SU-DHL-6 (cell line): ENCODE data around the gene GSG1.

Experiments
- H2AFZ ChIP-seq: fragments of 200-600 bp; sonication (generic); 2 replicates; pipeline ENCODE4 v1.6.1; 2014; ENCODE audit warnings: low read depth, mild to moderate bottlenecking, moderate library complexity, mixed read lengths, antibody characterized with exemption, low read length; ENCODE audit not compliant: severe bottlenecking
- H3F3A ChIP-seq: fragments of 200-600 bp; shearing (Covaris generic); 2 replicates; pipeline ENCODE4 v1.6.0; 2016; ENCODE audit warnings: antibody characterized with exemption, mild to moderate bottlenecking; ENCODE audit not compliant: insufficient read depth
- H3K27ac ChIP-seq: fragments of 200-600 bp; sonication (generic); 2 replicates; pipeline ENCODE4 v1.5.1; 2016; ENCODE audit warnings: low read depth, mild to moderate bottlenecking, low read length, moderate library complexity, mixed read lengths
- H3K27me3 ChIP-seq: fragments of 200-600 bp; sonication (generic), shearing (Covaris generic); 2 replicates; pipeline ENCODE4 v1.6.0; 2014; ENCODE audit warnings: mild to moderate bottlenecking, low read length
- H3K36me3 ChIP-seq: fragments of 200-600 bp; sonication (generic); 2 replicates; pipeline ENCODE4 v1.6.1; 2014; ENCODE audit warnings: mild to moderate bottlenecking, low read length, mixed read lengths
- H3K4me2 ChIP-seq: fragments of 300-600, 200-600 bp; shearing (Covaris generic), sonication (generic); 2 replicates; pipeline ENCODE4 v1.6.0; 2014; ENCODE audit warnings: low read length, low read depth, mild to moderate bottlenecking; ENCODE audit not compliant: poor library complexity, severe bottlenecking
- H3K4me3 ChIP-seq: fragments of 200-600 bp; sonication (generic); 2 replicates; pipeline ENCODE4 v1.5.1; 2014; ENCODE audit warnings: antibody characterized with exemption, low read length, mild to moderate bottlenecking, mixed read lengths; ENCODE audit not compliant: insufficient read depth, poor library complexity, severe bottlenecking
- H3K79me2 ChIP-seq: fragments of 200-600 bp; sonication (generic); 2 replicates; pipeline ENCODE4 v1.6.1; 2014; ENCODE audit warnings: mild to moderate bottlenecking, low read length, moderate library complexity; ENCODE audit not compliant: insufficient read depth
- H3K9ac ChIP-seq: fragments of 200-600 bp; sonication (generic); 2 replicates; pipeline ENCODE4 v1.7.0; 2014; ENCODE audit warnings: mild to moderate bottlenecking, low read length
- H3K9me2 ChIP-seq: fragments of 200-600 bp; sonication (generic); replicated peaks from 2 replicates; pipeline ENCODE4 v1.6.1; 2014; ENCODE audit warnings: low read length; ENCODE audit not compliant: insufficient read depth
- H3K9me3 ChIP-seq: fragments of 200-600 bp; sonication (generic); 2 replicates; pipeline ENCODE4 v1.6.1; 2014; ENCODE audit warnings: low read length, mixed read lengths; ENCODE audit not compliant: insufficient read depth
- H4K20me1 ChIP-seq: fragments of 200-600 bp; sonication (generic); 2 replicates; pipeline ENCODE4 v1.6.1; 2014; ENCODE audit warnings: low read depth, mild to moderate bottlenecking, antibody characterized with exemption, low read length, moderate library complexity, mixed read lengths
- CTCF ChIP-seq: fragments of 200-600 bp; sonication (generic); IDR thresholded peaks from one replicate; pipeline ENCODE4 v1.5.1; 2017; ENCODE audit warnings: antibody characterized with exemption, mild to moderate bottlenecking, low read length, moderate library complexity; ENCODE audit not compliant: insufficient read depth, poor library complexity, severe bottlenecking
- EZH2phosphoT487 ChIP-seq: fragments of 200-600 bp; sonication (generic), shearing (Covaris generic); conservative IDR thresholded peaks from 2 replicates; pipeline ENCODE4 v1.6.1; 2018; ENCODE audit warnings: mild to moderate bottlenecking, antibody characterized with exemption, low read length, moderate library complexity, mixed read lengths

GSG1 gene

DNA sequence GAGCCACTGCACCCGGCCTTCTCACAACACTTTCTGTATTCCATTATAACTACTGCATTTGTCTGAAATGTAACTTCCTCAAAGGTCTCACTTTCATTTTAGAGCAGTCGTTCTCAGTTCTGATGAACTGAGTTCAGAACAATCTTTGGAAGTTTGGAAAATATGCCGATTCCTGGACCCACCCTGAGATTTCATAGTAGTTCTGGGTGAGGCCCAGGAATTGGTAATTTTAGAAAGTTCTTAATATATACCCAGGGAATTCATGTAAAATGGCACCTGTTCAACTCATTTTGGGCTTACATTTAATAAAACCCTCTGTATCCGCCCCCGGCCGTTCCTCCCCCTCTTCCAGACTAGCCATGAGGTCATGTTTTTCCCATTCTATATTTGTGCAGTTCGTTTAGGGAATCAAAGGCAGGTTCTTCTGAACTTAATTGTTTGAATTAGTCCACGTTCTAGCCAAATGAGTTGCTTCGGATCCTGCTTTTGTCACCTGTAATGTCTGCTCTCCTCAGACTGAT lies 5.9 kb downstream of the GSG1 start:
- no peaks in the 10 kb centered on the region for H3K9me3 ChIP-seq
- TF ChIP-seq CTCF = no peak
- TF ChIP-seq EZH2phosphoT487 = no peak
- no peak overlapping the region for H2AFZ ChIP-seq
- H3F3A ChIP-seq = no peaks in the 10 kb centered on the region
- no peaks in the 10 kb centered on the region for H3K27me3 ChIP-seq
- no peaks in the 10 kb centered on the region for H4K20me1 ChIP-seq
- H3K36me3 ChIP-seq = no peaks in the 10 kb centered on the region
- no peak overlapping the region for H3K4me3 ChIP-seq
- H3K27ac ChIP-seq = no peak overlapping the region
- H3K4me2 ChIP-seq = no peak overlapping the region
- no peaks in the 10 kb centered on the region for H3K9me2 ChIP-seq
- no peak overlapping the region for H3K9ac ChIP-seq
- no peaks in the 10 kb centered on the region for H3K79me2 ChIP-seq

GRCh38 chr12:13095266-13095995 lies 8.0 kb downstream of the GSG1 start:
- Histone ChIP-seq H3F3A (no peaks in the 10 kb centered on the region), H3K79me2 (no peaks in the 10 kb centered on the region), H3K9me3 (no peaks in the 10 kb centered on the region), H3K4me2 (no peak overlapping the region), H3K27ac (no peak overlapping the region), H3K27me3 (no peaks in the 10 kb centered on the region), H3K9me2 (no peaks in the 10 kb centered on the region), H2AFZ (no peak overlapping the region), H3K36me3 (no peaks in the 10 kb centered on the region), H4K20me1 (no peaks in the 10 kb centered on the region), H3K4me3 (no peak overlapping the region), H3K9ac (no peak overlapping the region)
- TF ChIP-seq CTCF (no peak), EZH2phosphoT487 (no peak)

- Histone ChIP-seq H3K36me3 (no peaks in the 10 kb centered on the region), H2AFZ (no peak overlapping the region), H3K4me2 (no peak overlapping the region), H3F3A (no peaks in the 10 kb centered on the region), H3K27ac (no peak overlapping the region), H3K9me2 (no peaks in the 10 kb centered on the region), H3K9ac (no peak overlapping the region), H3K4me3 (no peak overlapping the region), H3K27me3 (no peaks in the 10 kb centered on the region), H3K79me2 (no peaks in the 10 kb centered on the region), H3K9me3 (no peaks in the 10 kb centered on the region), H4K20me1 (no peaks in the 10 kb centered on the region)
- TF ChIP-seq CTCF (no peak), EZH2phosphoT487 (no peak)
Measured at GRCh38 chr12:13094367-13094766, 9.1 kb downstream of the GSG1 start.
